GM23338 (cell line): Measurements from ENCODE around the gene SASH1. TPM values are rescaled to one million over a fixed set of nuclear protein-coding genes. Genes with fewer than 3 reads are reported as not detected.

Source experiments
- ATAC-seq: fragments of 200-7000 bp; cut with Tn5 transposase; 3 replicates; pipeline ENCODE4 v1.9.1; 2020
- DNase-seq: peaks from one replicate; pipeline ENCODE4 v3.0.0-alpha.2; 2015; ENCODE audit warnings: low spot score
- H2AFZ ChIP-seq: fragments of 200-600 bp; sonication (generic); 2 replicates; pipeline ENCODE4 v1.8.0; 2016; ENCODE audit warnings: antibody characterized with exemption, mild to moderate bottlenecking, moderate library complexity
- H3F3A ChIP-seq: fragments of 200-600 bp; sonication (generic); replicated peaks from 2 replicates; pipeline ENCODE4 v1.8.0; 2017; ENCODE audit warnings: antibody characterized with exemption, mixed run types, low read depth
- H3K27ac ChIP-seq: fragments of 200-600 bp; sonication (generic); 2 replicates; pipeline ENCODE4 v1.6.1; 2016; ENCODE audit warnings: low read depth
- H3K27me3 ChIP-seq: fragments of 200-600 bp; sonication (generic); 2 replicates; pipeline ENCODE4 v1.8.0; 2016; ENCODE audit warnings: mild to moderate bottlenecking, mixed run types, moderate library complexity; ENCODE audit not compliant: insufficient read depth
- H3K36me3 ChIP-seq: fragments of 200-600 bp; sonication (generic); 2 replicates; pipeline ENCODE4 v1.8.0; 2016; ENCODE audit warnings: mild to moderate bottlenecking; ENCODE audit not compliant: insufficient read depth
- H3K4me1 ChIP-seq: fragments of 200-600 bp; sonication (generic); 2 replicates; pipeline ENCODE4 v1.8.0; 2016; ENCODE audit warnings: mild to moderate bottlenecking, moderate library complexity; ENCODE audit not compliant: insufficient read depth
- H3K4me2 ChIP-seq: fragments of 200-600 bp; sonication (generic); 2 replicates; pipeline ENCODE4 v1.7.1; 2017; ENCODE audit warnings: mixed run types
- H3K4me3 ChIP-seq: fragments of 200-600 bp; sonication (generic); 2 replicates; pipeline ENCODE4 v1.6.1; 2016; ENCODE audit warnings: mixed run types
- H3K79me2 ChIP-seq: fragments of 200-600 bp; sonication (generic); replicated peaks from 2 replicates; pipeline ENCODE4 v1.8.0; 2017; ENCODE audit warnings: mild to moderate bottlenecking; ENCODE audit not compliant: insufficient read depth
- H3K9me2 ChIP-seq: fragments of 200-600 bp; sonication (generic); 2 replicates; pipeline ENCODE4 v1.8.0; 2017; ENCODE audit not compliant: insufficient read depth
- H4K20me1 ChIP-seq: fragments of 200-600 bp; sonication (generic); replicated peaks from 2 replicates; pipeline ENCODE4 v1.8.0; 2017; ENCODE audit warnings: mild to moderate bottlenecking; ENCODE audit not compliant: insufficient read depth
- H3K27ac Mint-ChIP-seq: 2 replicates; pipeline ENCODE4 v1.8.0; 2020; ENCODE audit warnings: inconsistent platforms, mild to moderate bottlenecking, moderate library complexity, mixed read lengths
- H3K27me3 Mint-ChIP-seq: 3 replicates; pipeline ENCODE4 v1.8.0; 2022; ENCODE audit warnings: low read depth, mild to moderate bottlenecking, moderate library complexity, mixed read lengths, inconsistent platforms; ENCODE audit not compliant: insufficient read depth, poor library complexity
- H3K36me3 Mint-ChIP-seq: 3 replicates; pipeline ENCODE4 v1.8.0; 2021; ENCODE audit warnings: low read depth, mild to moderate bottlenecking, inconsistent platforms, moderate library complexity, mixed read lengths
- H3K4me1 Mint-ChIP-seq: 3 replicates; pipeline ENCODE4 v1.8.0; 2020; ENCODE audit warnings: mild to moderate bottlenecking, inconsistent platforms, mixed read lengths
- H3K4me3 Mint-ChIP-seq: 3 replicates; pipeline ENCODE4 v1.8.0; 2021; ENCODE audit warnings: moderate library complexity, mild to moderate bottlenecking, inconsistent platforms, mixed read lengths
- H3K9me3 Mint-ChIP-seq: 3 replicates; pipeline ENCODE4 v1.8.0; 2020; ENCODE audit warnings: moderate library complexity, mild to moderate bottlenecking, inconsistent platforms, mixed read lengths
- CREB1 ChIP-seq: fragments of 250-450 bp; sonication (Bioruptor Pico); IDR thresholded peaks from 2 replicates; pipeline ENCODE4 v1.5.0; 2020; ENCODE audit warnings: low read depth, mild to moderate bottlenecking, moderate library complexity
- EZH2phosphoT487 ChIP-seq: fragments of 200-600 bp; sonication (generic); IDR thresholded peaks from one replicate; pipeline ENCODE4 v1.8.1; 2018; ENCODE audit warnings: antibody characterized with exemption; ENCODE audit not compliant: unreplicated experiment
- JUNB ChIP-seq: IDR thresholded peaks from one replicate; pipeline ENCODE4 v1.6.1; 2016; ENCODE audit warnings: antibody characterized with exemption; ENCODE audit not compliant: unreplicated experiment
- NANOG ChIP-seq: IDR thresholded peaks from 2 replicates; pipeline ENCODE4 v1.6.1; 2016; ENCODE audit warnings: antibody characterized with exemption, borderline replicate concordance
- POLR2AphosphoS5 ChIP-seq: IDR thresholded peaks from 2 replicates; pipeline ENCODE4 v1.6.1; 2016; ENCODE audit warnings: antibody characterized with exemption, low read depth
- polyA plus RNA-seq: library from polyadenylated mRNA; unstranded; fragments of >200 nt; fragmentation: Nextera tagmentation; extraction: Ambion mirVana; gene quantifications from 2 replicates; pipeline ENCODE4 v1.2.1, GENCODE V29; 2016
- total RNA-seq: library from RNA; depleted of rRNA; stranded (reverse); fragments of >200 nt; shearing (Covaris generic); gene quantifications from 2 replicates; pipeline ENCODE4 v1.2.3, GENCODE V29; 2014
- TF ChIP-seq, protein P1 (sequence below): IDR thresholded peaks from one replicate; pipeline ENCODE4 v1.6.1; 2018; ENCODE audit warnings: antibody characterized with exemption; ENCODE audit not compliant: unreplicated experiment
- TF ChIP-seq, protein P2 (sequence below): fragments of 250-450 bp; sonication (Bioruptor Pico); IDR thresholded peaks from 2 replicates; pipeline ENCODE4 v1.5.0; 2020; ENCODE audit warnings: mild to moderate bottlenecking, moderate library complexity
- TF ChIP-seq, protein P3 (sequence below): IDR thresholded peaks from 2 replicates; pipeline ENCODE4 v1.6.1; 2016; ENCODE audit warnings: antibody characterized with exemption

SASH1 gene
- total and polyA plus RNA-seq, 2 experiments from 2014 or later = 8.2 to 30.2 TPM

DNA sequence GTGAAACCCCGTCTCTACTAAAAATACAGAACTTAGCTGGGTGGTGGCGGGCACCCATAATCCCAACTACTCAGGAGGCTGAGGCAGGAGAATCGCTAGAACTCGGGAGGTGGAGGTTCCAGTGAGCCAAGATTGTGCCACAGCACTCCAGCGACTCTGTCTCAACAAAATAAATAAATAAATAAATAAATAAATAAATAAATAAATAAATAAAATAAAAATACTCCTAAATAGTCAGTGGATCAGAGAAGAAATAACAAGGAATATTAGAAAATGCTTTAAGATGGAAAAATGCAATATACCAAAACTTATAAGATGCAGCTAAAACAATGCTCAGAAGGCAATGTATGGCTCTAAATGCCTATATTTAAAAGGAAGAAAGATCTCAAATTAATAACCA, 39.0 kb upstream of the SASH1 start:
- Histone ChIP-seq H3K36me3 (no peaks in the 10 kb centered on the region), H3K4me3 (no peak overlapping the region), H3K27ac (no peak overlapping the region), H3K79me2 (no peaks in the 10 kb centered on the region), H3K4me2 (no peak overlapping the region), H2AFZ (no peak overlapping the region), H4K20me1 (no peaks in the 10 kb centered on the region), H3K4me1 (no peaks in the 10 kb centered on the region), H3F3A (no peaks in the 10 kb centered on the region), H3K9me2 (no peaks in the 10 kb centered on the region), H3K27me3 (no peaks in the 10 kb centered on the region)
- no peak overlapping the region for H3K27ac Mint-ChIP-seq
- TF ChIP-seq EZH2phosphoT487 = no peak
- TF ChIP-seq JUNB = no peak
- TF ChIP-seq, protein P1, sequence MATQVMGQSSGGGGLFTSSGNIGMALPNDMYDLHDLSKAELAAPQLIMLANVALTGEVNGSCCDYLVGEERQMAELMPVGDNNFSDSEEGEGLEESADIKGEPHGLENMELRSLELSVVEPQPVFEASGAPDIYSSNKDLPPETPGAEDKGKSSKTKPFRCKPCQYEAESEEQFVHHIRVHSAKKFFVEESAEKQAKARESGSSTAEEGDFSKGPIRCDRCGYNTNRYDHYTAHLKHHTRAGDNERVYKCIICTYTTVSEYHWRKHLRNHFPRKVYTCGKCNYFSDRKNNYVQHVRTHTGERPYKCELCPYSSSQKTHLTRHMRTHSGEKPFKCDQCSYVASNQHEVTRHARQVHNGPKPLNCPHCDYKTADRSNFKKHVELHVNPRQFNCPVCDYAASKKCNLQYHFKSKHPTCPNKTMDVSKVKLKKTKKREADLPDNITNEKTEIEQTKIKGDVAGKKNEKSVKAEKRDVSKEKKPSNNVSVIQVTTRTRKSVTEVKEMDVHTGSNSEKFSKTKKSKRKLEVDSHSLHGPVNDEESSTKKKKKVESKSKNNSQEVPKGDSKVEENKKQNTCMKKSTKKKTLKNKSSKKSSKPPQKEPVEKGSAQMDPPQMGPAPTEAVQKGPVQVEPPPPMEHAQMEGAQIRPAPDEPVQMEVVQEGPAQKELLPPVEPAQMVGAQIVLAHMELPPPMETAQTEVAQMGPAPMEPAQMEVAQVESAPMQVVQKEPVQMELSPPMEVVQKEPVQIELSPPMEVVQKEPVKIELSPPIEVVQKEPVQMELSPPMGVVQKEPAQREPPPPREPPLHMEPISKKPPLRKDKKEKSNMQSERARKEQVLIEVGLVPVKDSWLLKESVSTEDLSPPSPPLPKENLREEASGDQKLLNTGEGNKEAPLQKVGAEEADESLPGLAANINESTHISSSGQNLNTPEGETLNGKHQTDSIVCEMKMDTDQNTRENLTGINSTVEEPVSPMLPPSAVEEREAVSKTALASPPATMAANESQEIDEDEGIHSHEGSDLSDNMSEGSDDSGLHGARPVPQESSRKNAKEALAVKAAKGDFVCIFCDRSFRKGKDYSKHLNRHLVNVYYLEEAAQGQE = no peak
- no peak for TF ChIP-seq NANOG
- TF ChIP-seq CREB1 = no peak
- TF ChIP-seq, protein P2, sequence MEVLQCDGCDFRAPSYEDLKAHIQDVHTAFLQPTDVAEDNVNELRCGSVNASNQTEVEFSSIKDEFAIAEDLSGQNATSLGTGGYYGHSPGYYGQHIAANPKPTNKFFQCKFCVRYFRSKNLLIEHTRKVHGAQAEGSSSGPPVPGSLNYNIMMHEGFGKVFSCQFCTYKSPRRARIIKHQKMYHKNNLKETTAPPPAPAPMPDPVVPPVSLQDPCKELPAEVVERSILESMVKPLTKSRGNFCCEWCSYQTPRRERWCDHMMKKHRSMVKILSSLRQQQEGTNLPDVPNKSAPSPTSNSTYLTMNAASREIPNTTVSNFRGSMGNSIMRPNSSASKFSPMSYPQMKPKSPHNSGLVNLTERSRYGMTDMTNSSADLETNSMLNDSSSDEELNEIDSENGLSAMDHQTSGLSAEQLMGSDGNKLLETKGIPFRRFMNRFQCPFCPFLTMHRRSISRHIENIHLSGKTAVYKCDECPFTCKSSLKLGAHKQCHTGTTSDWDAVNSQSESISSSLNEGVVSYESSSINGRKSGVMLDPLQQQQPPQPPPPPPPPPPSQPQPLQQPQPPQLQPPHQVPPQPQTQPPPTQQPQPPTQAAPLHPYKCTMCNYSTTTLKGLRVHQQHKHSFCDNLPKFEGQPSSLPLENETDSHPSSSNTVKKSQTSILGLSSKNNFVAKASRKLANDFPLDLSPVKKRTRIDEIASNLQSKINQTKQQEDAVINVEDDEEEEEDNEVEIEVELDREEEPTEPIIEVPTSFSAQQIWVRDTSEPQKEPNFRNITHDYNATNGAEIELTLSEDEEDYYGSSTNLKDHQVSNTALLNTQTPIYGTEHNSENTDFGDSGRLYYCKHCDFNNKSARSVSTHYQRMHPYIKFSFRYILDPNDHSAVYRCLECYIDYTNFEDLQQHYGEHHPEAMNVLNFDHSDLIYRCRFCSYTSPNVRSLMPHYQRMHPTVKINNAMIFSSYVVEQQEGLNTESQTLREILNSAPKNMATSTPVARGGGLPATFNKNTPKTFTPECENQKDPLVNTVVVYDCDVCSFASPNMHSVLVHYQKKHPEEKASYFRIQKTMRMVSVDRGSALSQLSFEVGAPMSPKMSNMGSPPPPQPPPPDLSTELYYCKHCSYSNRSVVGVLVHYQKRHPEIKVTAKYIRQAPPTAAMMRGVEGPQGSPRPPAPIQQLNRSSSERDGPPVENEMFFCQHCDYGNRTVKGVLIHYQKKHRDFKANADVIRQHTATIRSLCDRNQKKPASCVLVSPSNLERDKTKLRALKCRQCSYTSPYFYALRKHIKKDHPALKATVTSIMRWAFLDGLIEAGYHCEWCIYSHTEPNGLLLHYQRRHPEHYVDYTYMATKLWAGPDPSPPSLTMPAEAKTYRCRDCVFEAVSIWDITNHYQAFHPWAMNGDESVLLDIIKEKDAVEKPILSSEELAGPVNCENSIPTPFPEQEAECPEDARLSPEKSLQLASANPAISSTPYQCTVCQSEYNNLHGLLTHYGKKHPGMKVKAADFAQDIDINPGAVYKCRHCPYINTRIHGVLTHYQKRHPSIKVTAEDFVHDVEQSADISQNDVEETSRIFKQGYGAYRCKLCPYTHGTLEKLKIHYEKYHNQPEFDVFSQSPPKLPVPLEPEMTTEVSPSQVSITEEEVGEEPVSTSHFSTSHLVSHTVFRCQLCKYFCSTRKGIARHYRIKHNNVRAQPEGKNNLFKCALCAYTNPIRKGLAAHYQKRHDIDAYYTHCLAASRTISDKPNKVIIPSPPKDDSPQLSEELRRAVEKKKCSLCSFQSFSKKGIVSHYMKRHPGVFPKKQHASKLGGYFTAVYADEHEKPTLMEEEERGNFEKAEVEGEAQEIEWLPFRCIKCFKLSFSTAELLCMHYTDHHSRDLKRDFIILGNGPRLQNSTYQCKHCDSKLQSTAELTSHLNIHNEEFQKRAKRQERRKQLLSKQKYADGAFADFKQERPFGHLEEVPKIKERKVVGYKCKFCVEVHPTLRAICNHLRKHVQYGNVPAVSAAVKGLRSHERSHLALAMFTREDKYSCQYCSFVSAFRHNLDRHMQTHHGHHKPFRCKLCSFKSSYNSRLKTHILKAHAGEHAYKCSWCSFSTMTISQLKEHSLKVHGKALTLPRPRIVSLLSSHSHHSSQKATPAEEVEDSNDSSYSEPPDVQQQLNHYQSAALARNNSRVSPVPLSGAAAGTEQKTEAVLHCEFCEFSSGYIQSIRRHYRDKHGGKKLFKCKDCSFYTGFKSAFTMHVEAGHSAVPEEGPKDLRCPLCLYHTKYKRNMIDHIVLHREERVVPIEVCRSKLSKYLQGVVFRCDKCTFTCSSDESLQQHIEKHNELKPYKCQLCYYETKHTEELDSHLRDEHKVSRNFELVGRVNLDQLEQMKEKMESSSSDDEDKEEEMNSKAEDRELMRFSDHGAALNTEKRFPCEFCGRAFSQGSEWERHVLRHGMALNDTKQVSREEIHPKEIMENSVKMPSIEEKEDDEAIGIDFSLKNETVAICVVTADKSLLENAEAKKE = no peak
- TF ChIP-seq, protein P3, sequence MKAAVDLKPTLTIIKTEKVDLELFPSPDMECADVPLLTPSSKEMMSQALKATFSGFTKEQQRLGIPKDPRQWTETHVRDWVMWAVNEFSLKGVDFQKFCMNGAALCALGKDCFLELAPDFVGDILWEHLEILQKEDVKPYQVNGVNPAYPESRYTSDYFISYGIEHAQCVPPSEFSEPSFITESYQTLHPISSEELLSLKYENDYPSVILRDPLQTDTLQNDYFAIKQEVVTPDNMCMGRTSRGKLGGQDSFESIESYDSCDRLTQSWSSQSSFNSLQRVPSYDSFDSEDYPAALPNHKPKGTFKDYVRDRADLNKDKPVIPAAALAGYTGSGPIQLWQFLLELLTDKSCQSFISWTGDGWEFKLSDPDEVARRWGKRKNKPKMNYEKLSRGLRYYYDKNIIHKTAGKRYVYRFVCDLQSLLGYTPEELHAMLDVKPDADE = no peak
- no peak for TF ChIP-seq POLR2AphosphoS5
- H3K4me3 Mint-ChIP-seq = no peak overlapping the region
- ATAC-seq (no peak), DNase-seq (no peak)
- H3K9me3 Mint-ChIP-seq = no peaks in the 10 kb centered on the region
- no peaks in the 10 kb centered on the region for H3K27me3 Mint-ChIP-seq
- H3K36me3 Mint-ChIP-seq = no peaks in the 10 kb centered on the region
- 0 out of 3 replicates have a peak, but pooled peaks cover 2% of the 10 kb centered on the region for H3K4me1 Mint-ChIP-seq
